Measurements from ENCODE around the gene LOXL1. TPM values are rescaled to one million over a fixed set of nuclear protein-coding genes. Genes with fewer than 3 reads are reported as not detected.

Gene LOXL1
- polyA plus RNA-seq, 3 donors = 0.07 TPM; not detected in 2

DNA sequence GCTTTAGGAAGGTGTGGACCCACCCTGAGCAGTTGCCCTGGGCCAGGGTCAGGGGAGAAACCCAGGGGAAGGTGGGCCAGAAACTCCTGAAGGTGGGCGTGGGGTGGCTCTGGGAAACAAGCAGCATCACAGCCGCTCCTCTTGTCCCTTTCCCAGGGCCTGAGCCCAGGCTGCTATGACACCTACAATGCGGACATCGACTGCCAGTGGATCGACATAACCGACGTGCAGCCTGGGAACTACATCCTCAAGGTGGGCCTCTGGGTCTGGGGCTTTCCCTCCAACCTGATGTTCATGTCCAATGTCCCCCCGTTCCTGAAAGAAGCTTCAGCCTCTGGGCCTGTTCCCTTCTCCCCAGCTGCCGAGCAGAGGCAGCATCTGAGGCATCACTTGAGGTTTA lies 21.4 kb downstream of the LOXL1 start:
- no peaks in the 10 kb centered on the region for H3K9me3 Mint-ChIP-seq
- H3K4me1 Mint-ChIP-seq = peaks cover 3% of the 10 kb centered on the region
- intact Hi-C loops (cut with micrococcal nuclease) = no loop called here
- no peaks in the 10 kb centered on the region for H3K36me3 Mint-ChIP-seq
- no peaks in the 10 kb centered on the region for H3K27me3 ChIP-seq (ENCODE audit: control insufficient read depth in 2 of 2, insufficient read depth in 2 of 2, low read length in 2 of 2)
- no peak overlapping the region for H2AFZ ChIP-seq (ENCODE audit: insufficient read depth, low read depth, low read length, poor library complexity, severe bottlenecking)
- peaks cover 0 to 5% (median 5%) of the 10 kb centered on the region in 3 donors for H3K27me3 Mint-ChIP-seq (ENCODE audit: low read depth in 3 of 3)
- H3K4me3 ChIP-seq (replicated peaks in 1 of 3; ENCODE audit: low read depth in 2 of 3, low read length in 3 of 3) = no peak overlapping the region
- peaks cover 4 to 8% of the 10 kb centered on the region in 2 donors for H3K4me1 ChIP-seq (ENCODE audit: control insufficient read depth in 1 of 2, insufficient read depth in 2 of 2, low read length in 2 of 2)
- no peak overlapping the region for H3K4me2 ChIP-seq (replicated peaks; ENCODE audit: extremely low read depth, low read length, poor library complexity, severe bottlenecking)
- no peaks in the 10 kb centered on the region for H3K9me3 ChIP-seq (replicated peaks in 1 of 2; ENCODE audit: control insufficient read depth in 1 of 2, insufficient read depth in 1 of 2, low read length in 2 of 2)
- no peaks in the 10 kb centered on the region for H3K36me3 ChIP-seq (replicated peaks in 1 of 2; ENCODE audit: control insufficient read depth in 1 of 2, insufficient read depth in 2 of 2, low read length in 2 of 2)
- no peaks in the 10 kb centered on the region for H4K20me1 ChIP-seq (ENCODE audit: insufficient read depth, low read length)
- H3K4me3 Mint-ChIP-seq = no peak overlapping the region
- H3K27ac ChIP-seq (ENCODE audit: low read depth in 1 of 2, low read length in 2 of 2) = no peak overlapping the region
- no peak for DNase-seq
- WGBS (ENCODE audit: insufficient coverage) = 94% methylated on average over 8 of the region's 9 CpGs
- H3K27ac Mint-ChIP-seq = peak overlapping the region in 2 of 7 donors; percentile 21 to 54
- no peaks in the 10 kb centered on the region for H3K79me2 ChIP-seq (ENCODE audit: insufficient read depth, low read length)
- H3K9ac ChIP-seq (ENCODE audit: insufficient read depth, low read length, poor library complexity, severe bottlenecking) = no peak overlapping the region
- no peak for TF ChIP-seq CTCF (IDR thresholded peaks at IDR 0.05)

- Histone ChIP-seq H3K36me3 (replicated peaks in 1 of 2; ENCODE audit: control insufficient read depth in 1 of 2, insufficient read depth in 2 of 2, low read length in 2 of 2) (no peaks in the 10 kb centered on the region), H3K79me2 (ENCODE audit: insufficient read depth, low read length) (no peaks in the 10 kb centered on the region), H3K9me3 (replicated peaks in 1 of 2; ENCODE audit: control insufficient read depth in 1 of 2, insufficient read depth in 1 of 2, low read length in 2 of 2) (no peaks in the 10 kb centered on the region), H3K27ac (ENCODE audit: low read depth in 1 of 2, low read length in 2 of 2) (no peak overlapping the region), H3K4me1 (ENCODE audit: control insufficient read depth in 1 of 2, insufficient read depth in 2 of 2, low read length in 2 of 2) (peaks cover 4 to 8% of the 10 kb centered on the region in 2 donors), H3K27me3 (ENCODE audit: control insufficient read depth in 2 of 2, insufficient read depth in 2 of 2, low read length in 2 of 2) (no peaks in the 10 kb centered on the region), H4K20me1 (ENCODE audit: insufficient read depth, low read length) (no peaks in the 10 kb centered on the region), H3K4me3 (replicated peaks in 1 of 3; ENCODE audit: low read depth in 2 of 3, low read length in 3 of 3) (no peak overlapping the region), H2AFZ (ENCODE audit: insufficient read depth, low read depth, low read length, poor library complexity, severe bottlenecking) (no peak overlapping the region), H3K9ac (ENCODE audit: insufficient read depth, low read length, poor library complexity, severe bottlenecking) (no peak overlapping the region), H3K4me2 (replicated peaks; ENCODE audit: extremely low read depth, low read length, poor library complexity, severe bottlenecking) (no peak overlapping the region)
- no peak for DNase-seq
- no peaks in the 10 kb centered on the region for H3K9me3 Mint-ChIP-seq
- no peaks in the 10 kb centered on the region for H3K36me3 Mint-ChIP-seq
- H3K4me3 Mint-ChIP-seq = no peak overlapping the region
- H3K27ac Mint-ChIP-seq = no peak overlapping the region
- peaks cover 3% of the 10 kb centered on the region for H3K4me1 Mint-ChIP-seq
- 100% methylated on average over 3 of the region's 4 CpGs for WGBS (ENCODE audit: insufficient coverage)
- intact Hi-C loops (cut with micrococcal nuclease) = no loop called here
- TF ChIP-seq CTCF (IDR thresholded peaks at IDR 0.05) = no peak
- peaks cover 2 to 5% (median 5%) of the 10 kb centered on the region in 3 donors for H3K27me3 Mint-ChIP-seq (ENCODE audit: low read depth in 3 of 3)
Measured at GRCh38 chr15:73948396-73948795, 22.1 kb downstream of the LOXL1 start.

Data from CD14-positive monocyte (primary cell).